Vagina (tissue), 2 donors: ENCODE data around the gene NDUFAF4. TPM values are rescaled to one million over a fixed set of nuclear protein-coding genes. Genes with fewer than 3 reads are reported as not detected.
A peak's percentile ranks its signal among the peaks of the same experiment; 100 is the strongest.

Source experiments
- DNase-seq, 2 donors: peaks; one replicate each; pipeline ENCODE4 v3.0.0-alpha.2; 2017; ENCODE audit errors: extremely low spot score in 2 of 2
- H3K27ac ChIP-seq: fragments of 200-600 bp; sonication (generic); one replicate; pipeline ENCODE4 v1.5.1; 2019
- H3K27me3 ChIP-seq: fragments of 200-600 bp; sonication (generic); one replicate; pipeline ENCODE4 v1.5.1; 2019
- H3K36me3 ChIP-seq, 2 donors: fragments of 200-600 bp; sonication (generic); one replicate each; pipeline ENCODE4 v1.5.1; 2017 to 2019
- H3K4me1 ChIP-seq: fragments of 200-600 bp; sonication (generic); one replicate; pipeline ENCODE4 v1.5.1; 2019
- H3K4me3 ChIP-seq, 2 donors: fragments of 200-600 bp; sonication (generic); 1 replicate in 1 of 2; 2 replicates in 1 of 2; pipeline ENCODE4 v1.5.1; 2016 to 2019
- H3K9me3 ChIP-seq: fragments of 200-600 bp; sonication (generic); one replicate; pipeline ENCODE4 v1.5.1; 2019
- CTCF ChIP-seq, 3 experiments: fragments of 450-650 bp in 2 of 3; fragments of 200-600 bp in 1 of 3; sonication (generic) in 1 of 3; IDR thresholded peaks; one replicate each; pipeline ENCODE4 v1.5.1; 2017 to 2019; ENCODE audit warnings: antibody characterized with exemption in 3 of 3, mild to moderate bottlenecking in 2 of 3, moderate library complexity in 2 of 3
- POLR2A ChIP-seq, 2 donors: fragments of 450-650 bp; IDR thresholded peaks; one replicate each; pipeline ENCODE4 v1.6.1; 2017; ENCODE audit warnings: antibody characterized with exemption in 2 of 2, mild to moderate bottlenecking in 2 of 2, moderate library complexity in 2 of 2
- POLR2AphosphoS5 ChIP-seq, 2 donors: sonication (generic); formaldehyde crosslinking; IDR thresholded peaks; one replicate each; pipeline ENCODE4 v1.9.0; 2017; ENCODE audit warnings: antibody characterized with exemption in 2 of 2, mild to moderate bottlenecking in 2 of 2, low read depth in 1 of 2; ENCODE audit not compliant: insufficient read depth in 1 of 2
- intact Hi-C: fragments of 100-400 bp; cut with DNase I; formaldehyde crosslinking; loops from one replicate; pipeline ENCODE4 v1.15.1; 2023
- total RNA-seq: library from RNA; depleted of rRNA; stranded (reverse); fragments of >200 nt; gene quantifications from one replicate; pipeline ENCODE4 v1.2.3, GENCODE V29; 2016

Gene NDUFAF4
- total RNA-seq, 1 donor from 2014 or later = 14.2 TPM

DNA sequence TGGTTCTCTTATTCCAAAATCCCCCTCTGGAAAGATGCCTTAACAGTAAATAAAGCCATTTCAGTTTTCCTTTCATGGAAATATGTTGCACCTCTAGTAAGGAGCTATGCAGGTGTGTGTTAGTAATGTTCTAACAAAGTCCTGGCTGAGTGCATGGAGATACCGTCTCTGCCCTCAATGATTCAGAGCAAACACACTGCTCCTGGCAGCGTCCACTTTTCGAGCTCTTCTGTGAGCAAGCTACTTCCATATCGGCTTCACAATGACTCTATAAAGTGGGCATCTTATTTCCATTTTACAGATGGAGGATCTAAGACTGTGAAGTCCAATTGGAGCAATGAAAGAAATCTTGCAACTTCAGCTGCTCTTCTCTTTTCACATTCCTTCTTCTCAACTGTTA is 30.0 kb upstream of the NDUFAF4 start:
- H3K4me3 ChIP-seq = no peak overlapping the region
- TF ChIP-seq POLR2A (IDR thresholded peaks at IDR 0.05) (no peak), CTCF (IDR thresholded peaks at IDR 0.05) (no peak), POLR2AphosphoS5 (IDR thresholded peaks at IDR 0.05; ENCODE audit: insufficient read depth in 1 of 2, low read depth in 1 of 2) (no peak)

GRCh38 chr6:96926425-96926824 is 28.7 kb upstream of the NDUFAF4 start:
- DNase-seq = no peak
- H3K4me3 ChIP-seq = no peak overlapping the region
- intact Hi-C loops = no loop called here
- no peaks in the 10 kb centered on the region for H3K36me3 ChIP-seq
- peaks cover 6% of the 10 kb centered on the region for H3K4me1 ChIP-seq
- H3K9me3 ChIP-seq = no peaks in the 10 kb centered on the region
- no peak for TF ChIP-seq CTCF (IDR thresholded peaks at IDR 0.05)
- TF ChIP-seq POLR2AphosphoS5 (IDR thresholded peaks at IDR 0.05; ENCODE audit: insufficient read depth in 1 of 2, low read depth in 1 of 2) = no peak
- no peak for TF ChIP-seq POLR2A (IDR thresholded peaks at IDR 0.05)
- H3K27ac ChIP-seq = no peak overlapping the region
- no peaks in the 10 kb centered on the region for H3K27me3 ChIP-seq

More for the DNA sequence above, 30.0 kb upstream of the NDUFAF4 start:
- Histone ChIP-seq H3K27me3 (no peaks in the 10 kb centered on the region), H3K9me3 (no peaks in the 10 kb centered on the region), H3K27ac (no peak overlapping the region), H3K4me1 (peaks cover 6% of the 10 kb centered on the region), H3K36me3 (no peaks in the 10 kb centered on the region)
- intact Hi-C loops = no loop called here
- DNase-seq = no peak

- no peaks in the 10 kb centered on the region for H3K36me3 ChIP-seq
- intact Hi-C loops = no loop called here
- no peaks in the 10 kb centered on the region for H3K27me3 ChIP-seq
- H3K9me3 ChIP-seq = no peaks in the 10 kb centered on the region
- peaks cover 6% of the 10 kb centered on the region for H3K4me1 ChIP-seq
- no peak for DNase-seq
- peak overlapping the region in 1 of 2 donors; percentile 64 for H3K4me3 ChIP-seq
- TF ChIP-seq POLR2AphosphoS5 (IDR thresholded peaks at IDR 0.05; ENCODE audit: insufficient read depth in 1 of 2, low read depth in 1 of 2) = no peak
- TF ChIP-seq CTCF (IDR thresholded peaks at IDR 0.05) = no peak
- no peak for TF ChIP-seq POLR2A (IDR thresholded peaks at IDR 0.05)
- H3K27ac ChIP-seq = no peak overlapping the region
These were observed 27.6 kb upstream of the NDUFAF4 start for GRCh38 chr6:96925290-96925687.

DNA sequence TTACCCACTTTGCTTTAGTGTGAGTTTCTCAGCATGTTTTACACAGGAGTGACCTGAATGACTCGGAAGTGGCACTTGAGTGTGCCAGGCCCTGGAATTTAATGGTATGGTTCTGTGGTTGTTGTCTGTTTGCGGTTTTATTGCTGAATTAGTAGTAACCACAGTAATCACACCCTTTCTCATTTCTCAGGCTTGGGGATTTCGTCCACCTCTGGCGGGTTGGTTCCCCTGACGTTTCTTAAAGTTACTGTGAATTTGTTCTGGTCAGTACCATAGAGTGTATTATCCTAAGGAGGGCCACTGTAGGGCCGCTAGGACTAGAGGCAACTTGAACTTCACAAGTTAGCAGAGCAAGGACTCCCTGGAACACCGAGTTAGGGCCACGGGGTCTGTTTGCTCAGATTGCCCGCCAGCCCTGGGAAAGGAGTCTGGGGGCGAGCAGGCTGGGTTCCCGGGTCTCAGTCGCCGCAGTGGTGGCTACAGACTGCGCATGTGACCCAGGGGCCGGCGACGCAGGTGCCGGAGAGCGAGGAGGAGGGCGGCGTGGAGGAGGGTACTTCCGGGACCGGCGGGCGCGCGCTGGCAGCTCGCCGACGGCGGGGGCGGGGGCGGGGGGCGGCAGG is 26.3 kb upstream of the NDUFAF4 start:
- Histone ChIP-seq H3K27ac (peak overlapping the region; percentile 81), H3K4me3 (peak overlapping the region; percentile 64 to 76), H3K9me3 (no peaks in the 10 kb centered on the region), H3K27me3 (no peaks in the 10 kb centered on the region), H3K4me1 (peaks cover 6% of the 10 kb centered on the region), H3K36me3 (no peaks in the 10 kb centered on the region)
- intact Hi-C loops = no loop called here
- TF ChIP-seq POLR2AphosphoS5 (IDR thresholded peaks at IDR 0.05; ENCODE audit: insufficient read depth in 1 of 2, low read depth in 1 of 2) (peak in 1 of 2 donors; percentile 51), CTCF (IDR thresholded peaks at IDR 0.05) (no peak)
- no peak for DNase-seq

GRCh38 chr6:96923400-96923799 is 25.7 kb upstream of the NDUFAF4 start:
- Histone ChIP-seq H3K27me3 (no peaks in the 10 kb centered on the region), H3K9me3 (no peaks in the 10 kb centered on the region), H3K4me3 (no peak overlapping the region), H3K4me1 (peaks cover 6% of the 10 kb centered on the region), H3K27ac (no peak overlapping the region), H3K36me3 (no peaks in the 10 kb centered on the region)
- TF ChIP-seq POLR2A (IDR thresholded peaks at IDR 0.05) (no peak), CTCF (IDR thresholded peaks at IDR 0.05) (no peak), POLR2AphosphoS5 (IDR thresholded peaks at IDR 0.05; ENCODE audit: insufficient read depth in 1 of 2, low read depth in 1 of 2) (no peak)
- DNase-seq = no peak
- intact Hi-C loops = no loop called here
